HEK293T (cell line): Measurements from ENCODE around the gene NKTR.
"Not testable (repeated sequence)": the region's sequence is repeated elsewhere in the genome, so short reads cannot be mapped to it uniquely, and the experiment has no call there.

ENCODE experiments used
- CTCF ChIA-PET: fragments of 350-600 bp; formaldehyde crosslinking; extraction: SDS; loops from one replicate; lab custom pipeline; 2021; ENCODE audit warnings: antibody characterized with exemption, inconsistent platforms; lab: Yijun Ruan, JAX
- POLR2A ChIA-PET: fragments of 350-600 bp; formaldehyde crosslinking; extraction: SDS; loops from one replicate; lab custom pipeline; 2020; ENCODE audit warnings: antibody characterized with exemption, inconsistent platforms; lab: Yijun Ruan, JAX
- DNase-seq: peaks from one replicate; pipeline ENCODE4 v3.0.0; 2012; ENCODE audit warnings: mixed read lengths; ENCODE audit errors: extremely low spot score
- ARNT ChIP-seq: fragments of 450-650 bp; IDR thresholded peaks from 2 replicates; pipeline ENCODE4 v1.6.1; 2017; ENCODE audit warnings: mild to moderate bottlenecking
- BHLHE40 ChIP-seq: fragments of 450-650 bp; IDR thresholded peaks from 2 replicates; pipeline ENCODE4 v1.6.1; 2016; ENCODE audit warnings: mild to moderate bottlenecking, moderate library complexity, borderline replicate concordance
- CTBP1 ChIP-seq: fragments of 450-650 bp; IDR thresholded peaks from 2 replicates; pipeline ENCODE4 v1.6.1; 2016; ENCODE audit warnings: borderline replicate concordance
- ELF4 ChIP-seq: fragments of 450-650 bp; IDR thresholded peaks from 2 replicates; pipeline ENCODE4 v1.6.1; 2017; ENCODE audit warnings: antibody characterized with exemption
- FOXA1 ChIP-seq: fragments of 450-650 bp; IDR thresholded peaks from 2 replicates; pipeline ENCODE4 v1.6.1; 2016; ENCODE audit warnings: mild to moderate bottlenecking
- FOXK2 ChIP-seq: fragments of 450-650 bp; IDR thresholded peaks from 2 replicates; pipeline ENCODE4 v1.6.1; 2016; ENCODE audit warnings: mild to moderate bottlenecking
- FOXM1 ChIP-seq: fragments of 450-650 bp; IDR thresholded peaks from 2 replicates; pipeline ENCODE4 v1.6.1; 2017; ENCODE audit warnings: mild to moderate bottlenecking, borderline replicate concordance
- HDGF ChIP-seq: fragments of 450-650 bp; IDR thresholded peaks from 2 replicates; pipeline ENCODE4 v1.6.1; 2017; ENCODE audit warnings: antibody characterized with exemption, borderline replicate concordance
- L3MBTL2 ChIP-seq: fragments of 450-650 bp; conservative IDR thresholded peaks from 2 replicates; pipeline ENCODE4 v1.6.1; 2016; ENCODE audit warnings: mild to moderate bottlenecking
- LEF1 ChIP-seq: fragments of 450-650 bp; IDR thresholded peaks from 2 replicates; pipeline ENCODE4 v1.6.1; 2017; ENCODE audit warnings: mild to moderate bottlenecking, borderline replicate concordance
- NFRKB ChIP-seq: fragments of 450-650 bp; IDR thresholded peaks from 2 replicates; pipeline ENCODE4 v1.6.1; 2016; ENCODE audit warnings: mild to moderate bottlenecking, moderate library complexity
- PKNOX1 ChIP-seq: fragments of 450-650 bp; IDR thresholded peaks from 2 replicates; pipeline ENCODE4 v1.6.1; 2016
- SP1 ChIP-seq: fragments of 450-650 bp; IDR thresholded peaks from 2 replicates; pipeline ENCODE4 v1.6.1; 2017
- SUZ12 ChIP-seq: fragments of 450-650 bp; IDR thresholded peaks from 2 replicates; pipeline ENCODE4 v1.6.1; 2016; ENCODE audit warnings: mild to moderate bottlenecking
- TARDBP ChIP-seq: fragments of 450-650 bp; IDR thresholded peaks from 2 replicates; pipeline ENCODE4 v1.6.1; 2016
- ZNF384 ChIP-seq: fragments of 450-650 bp; IDR thresholded peaks from 2 replicates; pipeline ENCODE4 v1.6.1; 2016

NKTR gene

GRCh38 chr3:42600111-42600957 lies at the start of gene NKTR:
Gene NKTR, plus strand, starts transcription at chr3:42600686. Its CDS starts 321 bp downstream, at chr3:42601007.
- peak; percentile 94 for DNase-seq
- ChIA-PET CTCF (interaction anchor here (1.5 to 2.2 kb wide), 2 partner anchors 9 to 13 kb away, joined by 5 to 7 read pairs; partner anchors contain the start of gene SS18L2), POLR2A (interaction anchor here (0.6 to 1.5 kb wide), 23 partner anchors 9 to 638 kb away, joined by 3 to 39 read pairs (median 5); partner anchors contain the start of genes SEC22C, SS18L2, ULK4 and VIPR1)
- TF ChIP-seq FOXM1 (peak; percentile 85), PKNOX1 (no peak), HDGF (peak; percentile 91; the same call in 1 of the 2 replicates), ARNT (no peak), TARDBP (no peak), FOXA1 (no peak), NFRKB (no peak), L3MBTL2 (peak; percentile 82), ELF4 (no peak), SP1 (peak; percentile 47; the same call in 1 of the 2 replicates), BHLHE40 (no peak), SUZ12 (no peak), LEF1 (no peak), FOXK2 (no peak), CTBP1 (no peak), ZNF384 (no peak)

- no peak for TF ChIP-seq FOXA1
- TF ChIP-seq HDGF: no peak
- no peak for TF ChIP-seq SUZ12
- no peak for TF ChIP-seq CTBP1
- DNase-seq: no peak
- CTCF ChIA-PET: no interaction called here
Measured at GRCh38 chr3:42552830-42553229, 47.7 kb upstream of the NKTR start.

GRCh38 chr3:42556089-42556632 lies 44.3 kb upstream of the NKTR start:
- TF ChIP-seq SUZ12 (no peak), CTBP1 (no peak), LEF1 (no peak), ZNF384 (no peak), HDGF (no peak), BHLHE40 (no peak), NFRKB (no peak), L3MBTL2 (no peak), FOXM1 (no peak), ELF4 (no peak)
- no peak for DNase-seq
- ChIA-PET POLR2A (no interaction called here), CTCF (no interaction called here)

More at GRCh38 chr3:42552830-42553229, 47.7 kb upstream of the NKTR start:
- POLR2A ChIA-PET: interaction anchor here (1.5 kb wide), 1 partner anchor 48 kb away, joined by 6 read pairs; the partner anchor contains the start of gene NKTR

- CTCF ChIA-PET: not testable (repeated sequence)
Measured at GRCh38 chr3:42556817-42557216, 43.7 kb upstream of the NKTR start.

DNA sequence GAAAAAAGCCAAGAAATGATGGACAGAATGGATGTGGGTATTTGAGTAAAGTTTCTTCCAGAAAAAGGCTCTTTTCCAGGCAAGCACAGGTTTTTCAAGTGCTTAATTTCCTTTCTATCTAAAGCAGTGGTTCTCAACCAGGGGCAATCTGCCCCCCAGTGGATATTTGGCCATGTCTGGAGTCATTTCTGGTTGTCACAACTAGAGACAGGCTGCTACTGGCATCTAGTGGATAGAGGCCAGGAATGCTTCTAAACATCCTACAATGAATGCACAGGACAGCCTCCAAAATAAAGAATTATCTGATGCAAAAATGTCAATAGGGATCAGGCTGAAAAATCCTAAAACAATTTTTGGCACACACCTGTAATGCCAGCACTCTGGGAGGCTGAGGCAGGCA lies 42.6 kb upstream of the NKTR start:
- POLR2A ChIA-PET: no interaction called here
- CTCF ChIA-PET: interaction anchor here (0.6 kb wide), 1 partner anchor 31 kb away, joined by 3 read pairs; no protein-coding TSS in a partner anchor
- no peak for DNase-seq
- TF ChIP-seq SUZ12 (no peak), ELF4 (no peak), LEF1 (no peak), FOXM1 (no peak), SP1 (no peak), ZNF384 (no peak), BHLHE40 (no peak)

More at GRCh38 chr3:42556817-42557216, 43.7 kb upstream of the NKTR start:
- DNase-seq, POLR2A ChIA-PET: not testable (repeated sequence)

DNA sequence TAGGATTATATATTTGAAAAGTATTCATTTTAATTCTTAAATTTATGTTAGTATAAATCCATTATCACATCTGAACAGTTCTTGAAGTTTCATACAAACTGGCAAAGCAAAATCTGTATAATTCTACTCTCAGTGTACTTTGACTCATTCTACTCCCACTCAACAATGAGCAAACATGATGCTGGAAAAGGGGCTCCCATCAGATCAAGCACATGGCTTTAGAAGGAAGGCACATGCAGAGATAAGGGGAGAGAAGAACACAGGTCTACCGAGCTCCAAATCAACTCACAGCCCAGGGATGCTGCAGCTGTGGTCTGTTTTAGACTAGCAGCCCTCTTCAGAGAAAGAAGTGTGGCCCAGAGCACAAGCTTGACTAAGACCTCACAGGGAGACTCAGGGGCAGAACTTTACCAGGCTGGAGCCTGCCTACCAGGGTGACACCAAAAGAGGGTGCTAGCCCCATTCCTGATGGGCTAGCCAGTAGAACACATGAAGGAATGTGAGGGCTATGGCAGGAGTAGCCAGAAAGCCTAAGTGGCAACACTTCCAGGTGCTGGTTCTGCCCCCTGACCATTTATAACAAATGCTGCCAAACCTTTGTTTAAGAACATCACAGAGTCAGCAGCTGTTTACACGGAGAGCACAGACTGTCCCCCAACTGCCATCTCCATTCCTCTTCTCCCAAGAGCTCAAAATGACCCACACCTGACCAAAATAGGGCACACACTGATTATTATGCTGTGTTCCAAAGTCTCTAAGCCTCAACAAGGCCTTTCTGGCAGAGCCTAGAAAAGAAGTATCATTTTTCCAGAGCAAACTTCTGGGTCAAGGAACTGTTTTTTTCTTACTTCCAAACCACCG lies 38.2 kb upstream of the NKTR start:
- POLR2A ChIA-PET: no interaction called here
- TF ChIP-seq TARDBP (no peak), PKNOX1 (no peak), FOXM1 (no peak), NFRKB (no peak), ZNF384 (no peak), FOXK2 (no peak), FOXA1 (no peak), SUZ12 (no peak), HDGF (no peak), SP1 (no peak), L3MBTL2 (no peak), BHLHE40 (no peak), LEF1 (no peak), ELF4 (no peak)
- DNase-seq: no peak
- CTCF ChIA-PET: no interaction called here
